GM23338 (cell line): ENCODE measurements around the gene SH3D19.

Experiments used
- EZH2 ChIP-seq: fragments of 200-600 bp; sonication (generic); IDR thresholded peaks from one replicate; pipeline ENCODE4 v1.8.0; 2017; ENCODE audit warnings: antibody characterized with exemption, mild to moderate bottlenecking, low read depth; ENCODE audit not compliant: unreplicated experiment
- STAT1 ChIP-seq: IDR thresholded peaks from one replicate; pipeline ENCODE4 v1.6.1; 2016; ENCODE audit warnings: antibody characterized with exemption; ENCODE audit not compliant: unreplicated experiment
- TF ChIP-seq, protein P1 (sequence below), 2 experiments: fragments of 200-600 bp in 1 of 2; sonication (generic) in 1 of 2; conservative IDR thresholded peaks; 2 replicates each; pipeline versions ENCODE4 v1.5.1 to v1.6.1; 2016 to 2017; ENCODE audit warnings: antibody characterized with exemption in 2 of 2, low read depth in 2 of 2, mild to moderate bottlenecking in 2 of 2, moderate library complexity in 1 of 2

DNA sequence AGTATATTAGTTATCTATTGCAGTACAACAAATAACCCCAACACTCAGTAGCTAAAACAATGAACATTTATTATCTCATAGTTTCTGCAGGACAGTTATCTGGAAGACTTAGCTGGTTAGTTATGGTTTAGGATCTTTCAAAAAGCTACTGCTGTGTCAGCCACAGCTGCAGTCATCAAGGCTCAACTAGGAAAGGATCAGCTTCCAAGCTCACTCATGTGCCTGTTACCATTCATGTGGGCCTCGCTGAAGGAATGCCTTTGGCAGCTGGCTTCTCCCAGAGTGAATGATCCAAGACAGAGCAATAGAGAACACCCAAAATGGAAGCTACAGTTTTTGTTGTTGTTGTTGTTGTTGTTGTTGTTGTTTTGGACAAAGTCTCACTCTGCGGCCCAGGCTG, 62.0 kb downstream of the SH3D19 start:
- TF ChIP-seq STAT1 (no peak), EZH2 (no peak)
- TF ChIP-seq, protein P1, sequence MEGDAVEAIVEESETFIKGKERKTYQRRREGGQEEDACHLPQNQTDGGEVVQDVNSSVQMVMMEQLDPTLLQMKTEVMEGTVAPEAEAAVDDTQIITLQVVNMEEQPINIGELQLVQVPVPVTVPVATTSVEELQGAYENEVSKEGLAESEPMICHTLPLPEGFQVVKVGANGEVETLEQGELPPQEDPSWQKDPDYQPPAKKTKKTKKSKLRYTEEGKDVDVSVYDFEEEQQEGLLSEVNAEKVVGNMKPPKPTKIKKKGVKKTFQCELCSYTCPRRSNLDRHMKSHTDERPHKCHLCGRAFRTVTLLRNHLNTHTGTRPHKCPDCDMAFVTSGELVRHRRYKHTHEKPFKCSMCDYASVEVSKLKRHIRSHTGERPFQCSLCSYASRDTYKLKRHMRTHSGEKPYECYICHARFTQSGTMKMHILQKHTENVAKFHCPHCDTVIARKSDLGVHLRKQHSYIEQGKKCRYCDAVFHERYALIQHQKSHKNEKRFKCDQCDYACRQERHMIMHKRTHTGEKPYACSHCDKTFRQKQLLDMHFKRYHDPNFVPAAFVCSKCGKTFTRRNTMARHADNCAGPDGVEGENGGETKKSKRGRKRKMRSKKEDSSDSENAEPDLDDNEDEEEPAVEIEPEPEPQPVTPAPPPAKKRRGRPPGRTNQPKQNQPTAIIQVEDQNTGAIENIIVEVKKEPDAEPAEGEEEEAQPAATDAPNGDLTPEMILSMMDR (conservative IDR thresholded peaks at IDR 0.05; ENCODE audit: low read depth in 2 of 2) = no peak
